SK-N-SH (cell line): ENCODE results near the gene MGME1. TPM values are rescaled to one million over a fixed set of nuclear protein-coding genes. Genes with fewer than 3 reads are reported as not detected.

Experiments
- CTCF ChIA-PET: fragments of 300-600, 350-600 bp; formaldehyde crosslinking; extraction: SDS; loops from one replicate; lab custom pipeline; 2021; lab: Yijun Ruan, JAX
- POLR2A ChIA-PET: fragments of 350-600 bp; sonication (Branson Sonifier 250); formaldehyde crosslinking; extraction: SDS; loops from one replicate; lab custom pipeline; 2020; ENCODE audit warnings: antibody characterized with exemption, inconsistent platforms; lab: Yijun Ruan, JAX
- DNase-seq: peaks from one replicate; pipeline ENCODE4 v3.0.0; 2012
- H2AFZ ChIP-seq: fragments of 200-600 bp; sonication (generic); 2 replicates; pipeline ENCODE4 v1.8.1; 2016; ENCODE audit warnings: antibody characterized with exemption, mild to moderate bottlenecking, low read depth
- H3F3A ChIP-seq: fragments of 200-600 bp; sonication (generic); replicated peaks from 2 replicates; pipeline ENCODE3; 2016; ENCODE audit warnings: antibody characterized with exemption, mild to moderate bottlenecking; ENCODE audit not compliant: insufficient read depth
- H3K27ac ChIP-seq, 2 experiments: fragments of 200-500 bp in 1 of 2; fragments of 200-600 bp in 1 of 2; sonication (Bioruptor generic) in 1 of 2; sonication (generic), shearing (Covaris generic) in 1 of 2; 2 replicates each; pipeline versions ENCODE4 v1.5.1 to v1.6.1; 2014 to 2016; ENCODE audit warnings: low read depth in 2 of 2, inconsistent platforms in 1 of 2, low read length in 1 of 2, mild to moderate bottlenecking in 1 of 2, mixed read lengths in 1 of 2
- H3K27me3 ChIP-seq: fragments of 200-600 bp; sonication (generic), shearing (Covaris generic); 2 replicates; pipeline ENCODE4 v1.6.1; 2016; ENCODE audit warnings: mixed run types; ENCODE audit not compliant: insufficient read depth
- H3K36me3 ChIP-seq, 2 experiments: fragments of 200-500 bp in 1 of 2; fragments of 200-600 bp in 1 of 2; sonication (Bioruptor generic) in 1 of 2; sonication (generic) in 1 of 2; replicated peaks in 1 of 2; 2 replicates each; pipeline versions ENCODE3 to v1.5.1; 2014 to 2016; ENCODE audit warnings: low read length in 1 of 2, mild to moderate bottlenecking in 1 of 2; ENCODE audit not compliant: insufficient read depth in 2 of 2, control insufficient read depth in 1 of 2
- H3K4me1 ChIP-seq, 2 experiments: fragments of 200-500 bp in 1 of 2; fragments of 200-600 bp in 1 of 2; sonication (Bioruptor generic) in 1 of 2; sonication (generic), shearing (Covaris generic) in 1 of 2; 2 replicates each; pipeline versions ENCODE4 v1.5.1 to v1.6.1; 2014 to 2016; ENCODE audit warnings: low read depth in 1 of 2, low read length in 1 of 2, mixed run types in 1 of 2; ENCODE audit not compliant: insufficient read depth in 2 of 2, control insufficient read depth in 1 of 2
- H3K4me2 ChIP-seq: fragments of 200-600 bp; sonication (generic), shearing (Covaris generic); 2 replicates; pipeline ENCODE4 v1.6.1; 2017; ENCODE audit warnings: mixed run types
- H3K4me3 ChIP-seq, 2 experiments: fragments of 200-500 bp in 1 of 2; fragments of 200-600 bp in 1 of 2; sonication (Bioruptor generic) in 1 of 2; sonication (generic), shearing (Covaris generic) in 1 of 2; 2 replicates each; pipeline versions ENCODE4 v1.5.1 to v1.8.1; 2014 to 2016; ENCODE audit warnings: low read depth in 2 of 2, inconsistent platforms in 1 of 2, low read length in 1 of 2, mild to moderate bottlenecking in 1 of 2, mixed read lengths in 1 of 2, moderate library complexity in 1 of 2
- H3K79me2 ChIP-seq: fragments of 200-600 bp; sonication (generic); 2 replicates; pipeline ENCODE4 v1.8.1; 2017; ENCODE audit warnings: mild to moderate bottlenecking; ENCODE audit not compliant: insufficient read depth
- H3K9ac ChIP-seq: fragments of 200-600 bp; sonication (generic); 2 replicates; pipeline ENCODE4 v1.6.1; 2017; ENCODE audit warnings: mixed run types
- H3K9me2 ChIP-seq: fragments of 200-600 bp; sonication (generic); 2 replicates; pipeline ENCODE4 v1.6.1; 2017; ENCODE audit warnings: mixed run types
- H3K9me3 ChIP-seq: fragments of 200-600 bp; sonication (generic); 2 replicates; pipeline ENCODE4 v1.6.1; 2017; ENCODE audit warnings: mixed run types, mild to moderate bottlenecking, moderate library complexity
- H4K20me1 ChIP-seq: fragments of 200-600 bp; sonication (generic); 2 replicates; pipeline ENCODE4 v1.6.1; 2017; ENCODE audit warnings: mild to moderate bottlenecking, mixed run types; ENCODE audit not compliant: insufficient read depth
- EP300 ChIP-seq, 2 experiments: IDR thresholded peaks; 2 replicates each; pipeline versions ENCODE4 v1.4.0 to v1.6.1; 2012; ENCODE audit warnings: borderline replicate concordance in 1 of 2, low read depth in 1 of 2, low read length in 1 of 2
- EZH2phosphoT487 ChIP-seq: fragments of 200-600 bp; sonication (generic); IDR thresholded peaks from 2 replicates; pipeline ENCODE4 v1.6.1; 2017; ENCODE audit warnings: low read depth, mixed run types, mild to moderate bottlenecking, antibody characterized with exemption, moderate library complexity, borderline replicate concordance
- FOSL2 ChIP-seq: IDR thresholded peaks from 2 replicates; pipeline ENCODE4 v1.4.0; 2012; ENCODE audit warnings: low read depth, mild to moderate bottlenecking, moderate library complexity, borderline replicate concordance
- FOXM1 ChIP-seq: IDR thresholded peaks from 2 replicates; pipeline ENCODE4 v1.4.0; 2012; ENCODE audit warnings: low read depth, mild to moderate bottlenecking
- IRF3 ChIP-seq: fragments of 150-350 bp; IDR thresholded peaks from 2 replicates; pipeline ENCODE4 v1.6.1; 2016; ENCODE audit warnings: mild to moderate bottlenecking, low read depth, low read length
- JUND ChIP-seq: IDR thresholded peaks from 2 replicates; pipeline ENCODE4 v1.4.0; 2012
- NRF1 ChIP-seq: IDR thresholded peaks from 2 replicates; pipeline ENCODE4 v1.6.1; 2012; ENCODE audit warnings: low read depth, mild to moderate bottlenecking, low read length
- RAD21 ChIP-seq: IDR thresholded peaks from 2 replicates; pipeline ENCODE4 v1.6.1; 2012; ENCODE audit warnings: mild to moderate bottlenecking, low read length
- RCOR1 ChIP-seq: fragments of 150-350 bp; IDR thresholded peaks from 2 replicates; pipeline ENCODE4 v1.6.1; 2017; ENCODE audit warnings: antibody characterized with exemption, low read length
- SIN3A ChIP-seq: IDR thresholded peaks from 2 replicates; pipeline ENCODE4 v1.6.1; 2012; ENCODE audit warnings: low read depth, mild to moderate bottlenecking, low read length, moderate library complexity, borderline replicate concordance
- SMC3 ChIP-seq: IDR thresholded peaks from 2 replicates; pipeline ENCODE4 v1.6.1; 2012; ENCODE audit warnings: low read depth, low read length, improper control_type of control experiment
- TAF1 ChIP-seq: IDR thresholded peaks from 2 replicates; pipeline ENCODE4 v1.6.1; 2012; ENCODE audit warnings: low read depth, mild to moderate bottlenecking, low read length, moderate library complexity, borderline replicate concordance
- USF1 ChIP-seq: IDR thresholded peaks from 2 replicates; pipeline ENCODE4 v1.4.0; 2012; ENCODE audit warnings: low read depth, borderline replicate concordance
- YY1 ChIP-seq: IDR thresholded peaks from 2 replicates; pipeline ENCODE4 v1.4.0; 2012; ENCODE audit warnings: low read depth, mild to moderate bottlenecking
- WGBS: methylation state at CpG from one replicate; pipeline ENCODE4 v1.1.6; 2017; ENCODE audit warnings: low lambda C conversion rate; 5-methylcytosine and 5-hydroxymethylcytosine counted together
- polyA plus RNA-seq, 3 experiments: library from polyadenylated mRNA; depleted of rRNA; stranded (reverse); fragments of >200 nt; gene quantifications; 2 replicates each; pipeline ENCODE4 v1.2.3, GENCODE V29; 2012
- TF ChIP-seq, protein P1 (sequence below): IDR thresholded peaks from 2 replicates; pipeline ENCODE4 v1.4.0; 2012; ENCODE audit warnings: low read depth, borderline replicate concordance
- TF ChIP-seq, protein P2 (sequence below): IDR thresholded peaks from 2 replicates; pipeline ENCODE4; 2012

MGME1 gene
- polyA plus RNA-seq, 1 of the 3 experiments (the other 2 are of a cell fraction): 7.9 TPM

- TF ChIP-seq JUND (no peak), TAF1 (no peak), FOXM1 (no peak), EP300 (IDR thresholded peaks at IDR 0.05; ENCODE audit: borderline replicate concordance in 1 of 2, low read depth in 1 of 2, low read length in 1 of 2) (no peak), YY1 (no peak), FOSL2 (no peak), SMC3 (no peak), RCOR1 (no peak), USF1 (no peak), SIN3A (no peak), RAD21 (no peak), IRF3 (no peak), NRF1 (no peak), EZH2phosphoT487 (no peak)
- TF ChIP-seq, protein P1, sequence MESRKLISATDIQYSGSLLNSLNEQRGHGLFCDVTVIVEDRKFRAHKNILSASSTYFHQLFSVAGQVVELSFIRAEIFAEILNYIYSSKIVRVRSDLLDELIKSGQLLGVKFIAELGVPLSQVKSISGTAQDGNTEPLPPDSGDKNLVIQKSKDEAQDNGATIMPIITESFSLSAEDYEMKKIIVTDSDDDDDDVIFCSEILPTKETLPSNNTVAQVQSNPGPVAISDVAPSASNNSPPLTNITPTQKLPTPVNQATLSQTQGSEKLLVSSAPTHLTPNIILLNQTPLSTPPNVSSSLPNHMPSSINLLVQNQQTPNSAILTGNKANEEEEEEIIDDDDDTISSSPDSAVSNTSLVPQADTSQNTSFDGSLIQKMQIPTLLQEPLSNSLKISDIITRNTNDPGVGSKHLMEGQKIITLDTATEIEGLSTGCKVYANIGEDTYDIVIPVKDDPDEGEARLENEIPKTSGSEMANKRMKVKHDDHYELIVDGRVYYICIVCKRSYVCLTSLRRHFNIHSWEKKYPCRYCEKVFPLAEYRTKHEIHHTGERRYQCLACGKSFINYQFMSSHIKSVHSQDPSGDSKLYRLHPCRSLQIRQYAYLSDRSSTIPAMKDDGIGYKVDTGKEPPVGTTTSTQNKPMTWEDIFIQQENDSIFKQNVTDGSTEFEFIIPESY: no peak
- TF ChIP-seq, protein P2, sequence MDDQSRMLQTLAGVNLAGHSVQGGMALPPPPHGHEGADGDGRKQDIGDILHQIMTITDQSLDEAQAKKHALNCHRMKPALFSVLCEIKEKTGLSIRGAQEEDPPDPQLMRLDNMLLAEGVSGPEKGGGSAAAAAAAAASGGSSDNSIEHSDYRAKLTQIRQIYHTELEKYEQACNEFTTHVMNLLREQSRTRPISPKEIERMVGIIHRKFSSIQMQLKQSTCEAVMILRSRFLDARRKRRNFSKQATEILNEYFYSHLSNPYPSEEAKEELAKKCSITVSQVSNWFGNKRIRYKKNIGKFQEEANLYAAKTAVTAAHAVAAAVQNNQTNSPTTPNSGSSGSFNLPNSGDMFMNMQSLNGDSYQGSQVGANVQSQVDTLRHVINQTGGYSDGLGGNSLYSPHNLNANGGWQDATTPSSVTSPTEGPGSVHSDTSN: no peak
- H3K4me1 ChIP-seq: peaks cover 0 to 11% of the 10 kb centered on the region in 2 experiments; a peak in 1 of 4 replicates
- POLR2A ChIA-PET: no interaction called here
- WGBS: 81% methylated on average over 8 of the region's 8 CpGs
- H3K27me3 ChIP-seq: no peaks in the 10 kb centered on the region
- H3K4me2 ChIP-seq: no peak overlapping the region
- H3K9me3 ChIP-seq: no peaks in the 10 kb centered on the region
- no peaks in the 10 kb centered on the region for H3K9me2 ChIP-seq
- no peaks in the 10 kb centered on the region for H3K79me2 ChIP-seq
- CTCF ChIA-PET: interaction anchor here (1.5 to 7.0 kb wide), 4 partner anchors 42 to 287 kb away, joined by 3 to 75 read pairs (median 6); partner anchors contain the start of gene RRBP1
- H3K9ac ChIP-seq: no peak overlapping the region
- H3K4me3 ChIP-seq: no peak overlapping the region
- no peak overlapping the region for H3K27ac ChIP-seq
- H4K20me1 ChIP-seq: no peaks in the 10 kb centered on the region
- peaks cover 6% of the 10 kb centered on the region for H3F3A ChIP-seq
- H3K36me3 ChIP-seq: peaks cover 0 to 12% of the 10 kb centered on the region in 2 experiments
- DNase-seq: no peak
- H2AFZ ChIP-seq: no peak overlapping the region
Observed at GRCh38 chr20:17936286-17936760, 32.5 kb upstream of the MGME1 start.
